ENCODE results near the gene TMEM79.
A peak's percentile ranks its signal among the peaks of the same experiment; 100 is the strongest.
"Not testable (repeated sequence)": the region's sequence is repeated elsewhere in the genome, so short reads cannot be mapped to it uniquely, and the experiment has no call there.

Gene TMEM79

DNA sequence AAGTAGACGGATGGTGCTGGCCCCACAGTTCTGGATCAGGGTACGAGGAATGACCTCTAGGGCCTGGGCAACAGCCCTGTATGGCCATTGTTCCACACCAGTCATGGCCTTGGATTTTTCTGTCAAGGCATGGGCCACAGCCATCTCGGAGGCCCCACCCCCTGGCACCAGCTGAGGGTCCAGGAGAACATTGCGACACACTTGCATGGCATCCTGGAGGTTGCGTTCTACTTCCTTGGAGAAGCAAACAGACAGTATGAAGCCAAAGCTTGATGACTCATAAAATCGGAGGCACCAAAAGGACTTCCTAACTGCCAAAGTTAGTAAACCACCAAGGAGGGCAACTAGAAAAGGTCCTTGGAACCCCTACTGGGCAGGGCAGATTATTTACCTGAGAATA is 26.8 kb downstream of the TMEM79 start:
- no peak for DNase-seq

DNA sequence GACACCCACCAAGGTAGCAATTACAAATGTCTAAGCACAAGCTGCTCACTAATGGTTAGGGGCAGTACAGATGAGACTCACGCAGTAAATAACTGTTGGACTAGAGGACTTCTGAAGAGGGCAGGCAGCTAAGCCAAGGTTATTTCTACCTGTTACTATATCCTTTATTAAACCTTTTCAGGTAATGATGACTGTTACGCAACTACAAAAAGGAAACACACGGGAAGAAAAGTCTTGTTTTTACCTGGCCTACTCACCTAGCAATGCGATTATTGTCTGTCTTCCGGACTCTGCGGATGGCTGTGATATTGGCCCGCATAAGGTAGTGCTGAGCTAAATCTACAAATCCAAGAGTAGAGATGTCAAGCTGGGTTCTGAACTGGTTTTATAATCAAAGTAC is 32.8 kb downstream of the TMEM79 start:
- DNase-seq = no peak

GRCh38 chr1:156319664-156320063 is 35.5 kb downstream of the TMEM79 start:
- DNase-seq = no peak

DNA sequence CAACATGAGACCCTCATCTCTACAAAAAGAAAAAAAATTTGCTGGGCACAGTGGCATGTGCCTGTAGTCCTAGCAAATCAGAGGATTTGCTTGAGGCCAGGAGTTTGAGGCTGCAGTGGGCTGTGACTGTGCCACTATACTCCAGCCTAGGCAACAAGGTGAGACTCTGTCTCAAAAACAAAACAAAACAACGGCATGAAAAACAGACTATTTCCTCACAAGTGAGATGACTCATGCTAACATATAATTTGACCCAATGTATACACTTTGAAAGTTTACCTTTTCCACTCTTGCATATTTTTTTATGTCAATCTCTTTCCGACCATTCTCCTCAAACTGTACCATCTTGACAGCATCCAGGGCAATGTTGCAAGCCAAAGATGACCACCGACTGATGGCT is 36.4 kb downstream of the TMEM79 start:
- no peak for DNase-seq

- not testable (repeated sequence) for DNase-seq
These were observed 39.1 kb downstream of the TMEM79 start for GRCh38 chr1:156323179-156323578.

DNA sequence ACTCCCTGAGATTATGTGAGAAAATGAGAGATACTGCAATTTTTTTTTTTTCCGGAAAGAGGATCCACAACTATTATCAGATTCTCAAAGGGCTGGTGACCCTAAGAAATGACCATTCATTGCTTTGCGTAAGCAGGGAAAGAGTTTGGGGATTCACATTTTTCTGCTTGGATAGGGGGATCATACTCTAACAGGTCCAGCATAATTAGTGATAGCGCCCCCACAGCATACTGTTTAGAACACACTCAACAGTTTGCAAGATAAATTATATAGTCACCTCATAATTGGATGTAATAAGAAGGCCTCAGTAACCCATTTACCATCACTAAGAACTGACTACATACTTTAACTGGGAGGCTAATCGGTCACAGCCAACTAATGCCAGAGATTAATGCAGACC is 52.1 kb downstream of the TMEM79 start:
- DNase-seq = no peak

DNA sequence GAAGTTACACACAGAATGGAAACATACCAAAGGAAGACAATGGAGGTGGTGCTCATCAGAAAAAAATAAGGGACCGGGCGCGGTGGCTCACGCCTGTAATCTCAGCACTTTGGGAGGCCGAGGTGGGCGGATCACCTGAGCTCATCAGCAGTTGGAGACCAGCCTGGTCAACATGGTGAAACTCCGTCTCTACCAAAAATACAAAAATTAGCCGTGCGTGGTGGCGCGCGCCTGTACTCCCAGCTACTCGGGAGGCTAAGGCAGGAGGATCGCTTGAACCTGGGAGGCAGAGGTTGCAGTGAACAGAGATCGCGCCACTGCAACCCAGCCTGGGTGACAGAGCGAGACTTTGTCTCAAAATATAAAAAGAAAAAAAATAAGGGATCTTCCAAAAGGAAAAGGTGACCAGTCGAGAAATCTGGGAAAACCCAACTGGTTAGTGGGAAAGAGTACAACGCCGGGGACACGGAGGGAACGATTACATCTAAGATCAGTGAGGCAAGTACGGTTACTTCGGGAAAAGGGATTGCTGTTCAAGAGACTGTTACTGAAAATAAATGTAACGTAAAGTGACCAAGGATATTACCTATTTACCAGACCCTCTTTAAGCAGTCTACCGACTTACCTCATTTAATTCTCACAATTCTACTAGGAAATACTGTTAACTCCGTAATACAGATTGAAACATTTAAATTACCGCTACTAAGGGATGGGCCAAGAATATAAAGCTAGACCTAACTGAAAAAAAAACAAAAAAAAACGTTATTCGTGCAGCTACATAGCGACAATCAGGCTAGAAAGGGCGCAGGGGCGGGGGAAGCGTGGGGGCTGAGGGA is 53.1 kb downstream of the TMEM79 start:
- no peak for DNase-seq

GRCh38 chr1:156337888-156338179 is 53.7 kb downstream of the TMEM79 start:
- DNase-seq = no peak

- DNase-seq = peak; percentile 98
These were observed 54.3 kb downstream of the TMEM79 start, which contains the start of the genes CCT3 and TSACC for GRCh38 chr1:156338180-156338976. Gene CCT3, minus strand, starts transcription at chr1:156338292. Its CDS starts 108 bp downstream, at chr1:156338184. Gene TSACC, plus strand, starts transcription at chr1:156338526. Its CDS starts 1,232 bp downstream, at chr1:156339758.
